ENCODE measurements around the gene APOBEC3C. TPM values are rescaled to one million over a fixed set of nuclear protein-coding genes. Genes with fewer than 3 reads are reported as not detected.
"Not testable (repeated sequence)": the region's sequence is repeated elsewhere in the genome, so short reads cannot be mapped to it uniquely, and the experiment has no call there.

Gene APOBEC3C
- total RNA-seq, 1 experiment from 2014 or later = 32.1 TPM

DNA sequence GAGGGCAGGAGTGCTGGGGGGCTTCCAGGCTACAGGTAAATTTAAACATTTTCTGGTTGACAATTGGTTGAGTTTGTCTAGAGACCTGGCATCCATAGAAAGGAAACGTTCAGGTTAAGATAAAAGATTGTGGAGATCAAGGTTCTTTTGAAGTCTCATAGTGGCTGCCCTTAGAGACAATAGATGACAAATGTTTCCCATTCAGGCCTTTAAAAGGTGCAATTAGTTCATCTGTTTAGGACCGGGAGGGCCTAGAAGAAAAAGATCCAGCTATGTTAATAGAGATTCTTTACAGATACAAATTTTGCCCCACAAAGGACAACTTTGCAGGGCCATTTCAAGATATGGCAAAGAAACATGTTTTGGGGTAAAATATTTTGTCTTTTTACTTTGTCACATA, 23.0 kb downstream of the APOBEC3C start:
- not testable (repeated sequence) for H2AK5ac ChIP-seq (ENCODE audit: insufficient read length, low read length); H3K79me2 ChIP-seq (ENCODE audit: insufficient read depth, low read length); H3K9me3 ChIP-seq (ENCODE audit: control insufficient read depth, low read depth, low read length); H4K20me1 ChIP-seq (ENCODE audit: control insufficient read depth, insufficient read depth, insufficient read length); H3K9me3 Mint-ChIP-seq; H2BK120ac ChIP-seq (ENCODE audit: low read depth, low read length, poor library complexity, severe bottlenecking); H3K56ac ChIP-seq (ENCODE audit: insufficient read length, low read depth, low read length); H3K4ac ChIP-seq (ENCODE audit: low read depth, low read length); H3K36me3 Mint-ChIP-seq (ENCODE audit: insufficient read depth in 1 of 3, low read depth in 3 of 3); H3K27ac ChIP-seq (ENCODE audit: insufficient read length, low read depth, low read length); H3K27me3 ChIP-seq (ENCODE audit: insufficient read depth, low read length); H3K9ac ChIP-seq (ENCODE audit: extremely low read depth, insufficient read length, low read length); H3T11ph ChIP-seq (ENCODE audit: low read length); H2BK12ac ChIP-seq (ENCODE audit: insufficient read length, low read depth, low read length); H3K4me1 ChIP-seq (ENCODE audit: insufficient read depth, low read length); H3K14ac ChIP-seq (ENCODE audit: insufficient read depth, low read length); H3K18ac ChIP-seq (ENCODE audit: insufficient read length, low read depth, low read length); H2AFZ ChIP-seq (ENCODE audit: low read length); H3K23ac ChIP-seq (ENCODE audit: insufficient read length, low read depth, low read length); H2BK15ac ChIP-seq (ENCODE audit: low read depth, low read length); H4K91ac ChIP-seq (ENCODE audit: insufficient read length, low read depth, low read length); H4K5ac ChIP-seq (ENCODE audit: insufficient read length, low read depth, low read length); H4K8ac ChIP-seq (replicated peaks; ENCODE audit: insufficient read length, low read depth, low read length); H3K4me2 ChIP-seq (ENCODE audit: insufficient read depth, insufficient read length, low read length); H3K79me1 ChIP-seq (ENCODE audit: insufficient read depth, low read depth, low read length, poor library complexity, severe bottlenecking); H2BK5ac ChIP-seq (ENCODE audit: insufficient read length, low read length); H3K4me3 Mint-ChIP-seq; H2BK20ac ChIP-seq (ENCODE audit: low read depth, low read length, poor library complexity, severe bottlenecking); H3K23me2 ChIP-seq (ENCODE audit: insufficient read length, low read depth, low read length, poor library complexity, severe bottlenecking); H3K27me3 Mint-ChIP-seq (ENCODE audit: low read depth)
- WGBS (ENCODE audit: extremely low coverage, insufficient read length, low lambda C conversion rate) = no CpG with 5 or more reads among the region's 2 CpGs
- peaks cover 50 to 53% of the 10 kb centered on the region in 2 experiments for H3K4me1 Mint-ChIP-seq
- peak; percentile 32 for DNase-seq
- H3K27ac Mint-ChIP-seq = peak overlapping the region in 2 of 3 experiments; percentile 7 to 69; a peak in 3 of 7 replicates
